ENCODE measurements around the gene IFITM2.
"Not testable (repeated sequence)": the region's sequence is repeated elsewhere in the genome, so short reads cannot be mapped to it uniquely, and the experiment has no call there.

IFITM2 gene

DNA sequence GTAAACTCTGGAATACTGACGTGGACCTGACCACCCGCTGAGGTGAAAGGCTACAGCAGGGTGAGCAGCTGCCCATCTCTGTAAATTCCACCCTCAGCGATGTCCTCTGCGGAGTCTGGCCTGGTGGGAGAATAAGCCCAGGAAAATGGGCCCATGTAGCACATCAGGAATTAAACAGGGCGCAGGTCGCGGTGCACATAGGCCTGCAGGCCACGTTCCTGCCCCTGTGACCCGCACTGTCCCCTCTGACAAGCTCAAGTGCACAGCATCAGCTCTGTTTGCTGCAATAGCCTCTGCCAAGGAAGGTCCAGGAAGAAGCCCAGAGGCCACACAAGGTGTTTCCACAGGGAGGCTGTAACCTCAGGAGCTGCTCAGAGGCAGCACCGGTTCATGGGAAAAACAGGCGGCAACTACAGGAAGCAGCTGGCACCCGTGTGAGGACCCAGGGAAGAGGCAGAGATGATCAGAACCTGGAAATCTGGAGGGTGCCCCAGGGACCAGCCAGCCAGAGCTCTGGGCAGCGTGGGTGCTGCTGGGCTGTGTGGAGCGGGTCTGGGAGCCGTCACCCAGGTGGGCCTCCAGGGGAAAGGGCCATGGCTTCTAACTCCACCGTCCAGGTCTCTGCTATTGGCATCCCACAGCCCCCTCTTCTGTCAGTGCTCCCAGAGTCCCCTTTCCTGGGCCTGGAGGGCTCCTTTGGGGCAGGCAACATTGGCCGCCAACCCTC is 808 bp upstream of the IFITM2 start:
- no peak for FAIRE-seq
- no peak for DNase-seq (ENCODE audit: low spot score)

DNA sequence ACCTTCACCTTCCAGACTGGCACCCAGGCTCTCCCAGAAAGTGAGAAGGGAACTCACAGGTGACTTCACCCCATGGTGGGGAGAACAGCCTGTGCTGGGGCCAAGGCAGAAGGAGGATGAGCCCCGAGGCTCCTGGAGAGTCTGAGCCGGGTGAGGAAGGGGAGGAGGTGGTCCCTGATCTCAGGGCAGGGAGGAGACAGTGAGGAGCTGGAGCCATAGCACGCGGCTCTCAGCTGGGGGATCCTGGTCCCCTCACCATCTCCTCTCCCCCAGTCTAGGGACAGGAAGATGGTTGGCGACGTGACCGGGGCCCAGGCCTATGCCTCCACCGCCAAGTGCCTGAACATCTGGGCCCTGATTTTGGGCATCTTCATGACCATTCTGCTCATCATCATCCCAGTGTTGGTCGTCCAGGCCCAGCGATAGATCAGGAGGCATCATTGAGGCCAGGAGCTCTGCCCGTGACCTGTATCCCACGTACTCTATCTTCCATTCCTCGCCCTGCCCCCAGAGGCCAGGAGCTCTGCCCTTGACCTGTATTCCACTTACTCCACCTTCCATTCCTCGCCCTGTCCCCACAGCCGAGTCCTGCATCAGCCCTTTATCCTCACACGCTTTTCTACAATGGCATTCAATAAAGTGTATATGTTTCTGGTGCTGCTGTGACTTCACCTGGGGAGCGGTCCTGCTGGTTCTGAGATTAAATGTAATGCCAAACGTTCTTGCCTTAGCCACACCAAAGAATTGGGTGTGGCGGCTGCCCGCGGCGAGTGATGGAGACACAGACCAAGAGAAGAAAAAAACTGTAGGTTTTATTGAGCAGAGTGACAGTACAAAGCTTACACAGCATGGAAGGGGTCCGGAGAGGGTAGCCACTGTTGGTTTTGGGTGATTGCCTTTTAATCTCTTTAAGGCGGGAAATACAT is 1.4 kb downstream of the IFITM2 start:
- DNase-seq (ENCODE audit: low spot score); FAIRE-seq: not testable (repeated sequence)

DNA sequence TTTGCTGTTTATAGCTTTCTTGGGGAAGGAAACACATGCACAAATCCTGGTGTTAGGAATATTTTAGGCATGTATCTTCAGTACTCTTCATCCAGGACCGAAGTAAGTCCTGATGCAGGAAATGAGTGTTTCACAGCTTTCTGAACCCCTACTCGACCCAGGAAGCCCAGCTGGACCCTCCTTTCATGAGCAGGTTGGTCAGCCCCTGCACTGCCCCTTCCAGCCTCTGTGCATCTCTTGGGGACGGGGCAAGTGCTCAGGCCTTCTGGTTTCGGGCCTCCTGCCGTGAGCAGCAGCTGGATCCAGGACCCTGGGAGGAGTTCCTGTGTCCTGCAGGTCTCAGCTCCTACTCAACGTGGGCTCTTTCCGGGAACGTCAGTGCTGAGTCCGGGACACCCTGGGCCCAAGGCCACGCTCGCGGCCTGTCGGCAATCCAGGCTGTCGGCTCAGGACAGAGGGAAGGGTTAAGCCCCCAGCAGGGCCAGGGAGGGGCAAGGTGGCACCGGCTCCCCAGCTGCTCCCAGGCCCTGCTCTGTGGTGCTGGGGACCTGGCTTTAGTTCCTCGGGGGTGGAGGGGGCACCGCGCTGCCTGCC is 2.5 kb downstream of the IFITM2 start:
- not testable (repeated sequence) for FAIRE-seq; DNase-seq (ENCODE audit: low spot score)

DNA sequence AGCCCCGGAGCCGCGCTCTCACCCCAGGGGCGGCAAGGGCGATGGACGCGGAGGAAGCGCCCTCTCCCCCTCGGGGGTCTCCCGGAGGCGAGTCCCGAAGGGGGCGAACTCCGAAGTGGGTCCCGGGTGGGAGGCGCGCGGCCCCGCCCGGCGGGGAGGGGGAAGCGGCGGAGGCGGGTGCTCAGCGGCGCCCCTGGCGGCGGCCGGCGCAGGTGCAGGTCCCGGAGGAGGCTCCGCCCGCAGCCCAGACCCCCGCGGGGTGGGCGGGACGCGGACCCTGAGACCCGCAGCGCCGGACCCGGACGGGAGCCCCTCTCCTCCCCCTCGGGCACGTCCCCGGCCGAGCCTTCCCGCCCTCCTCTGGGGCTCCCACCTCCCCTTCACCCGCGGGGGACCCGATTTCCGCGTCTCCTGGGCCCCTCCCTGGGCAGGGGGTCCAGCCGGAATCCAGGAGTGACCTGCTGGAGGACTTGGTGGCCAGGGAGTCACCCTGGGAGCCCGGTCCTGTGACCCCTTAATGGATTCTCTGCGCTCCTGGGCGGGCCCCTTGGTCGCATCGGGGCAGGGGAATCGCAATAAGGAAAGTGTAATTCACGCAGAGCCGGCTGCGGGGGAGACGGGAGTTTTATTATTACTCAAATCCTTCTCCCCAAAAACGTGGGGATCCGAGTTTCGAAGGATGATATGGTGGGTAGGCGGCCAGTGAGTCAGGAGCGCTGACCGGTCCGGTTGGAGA is 3.6 kb downstream of the IFITM2 start:
- FAIRE-seq; DNase-seq (ENCODE audit: low spot score): not testable (repeated sequence)

DNA sequence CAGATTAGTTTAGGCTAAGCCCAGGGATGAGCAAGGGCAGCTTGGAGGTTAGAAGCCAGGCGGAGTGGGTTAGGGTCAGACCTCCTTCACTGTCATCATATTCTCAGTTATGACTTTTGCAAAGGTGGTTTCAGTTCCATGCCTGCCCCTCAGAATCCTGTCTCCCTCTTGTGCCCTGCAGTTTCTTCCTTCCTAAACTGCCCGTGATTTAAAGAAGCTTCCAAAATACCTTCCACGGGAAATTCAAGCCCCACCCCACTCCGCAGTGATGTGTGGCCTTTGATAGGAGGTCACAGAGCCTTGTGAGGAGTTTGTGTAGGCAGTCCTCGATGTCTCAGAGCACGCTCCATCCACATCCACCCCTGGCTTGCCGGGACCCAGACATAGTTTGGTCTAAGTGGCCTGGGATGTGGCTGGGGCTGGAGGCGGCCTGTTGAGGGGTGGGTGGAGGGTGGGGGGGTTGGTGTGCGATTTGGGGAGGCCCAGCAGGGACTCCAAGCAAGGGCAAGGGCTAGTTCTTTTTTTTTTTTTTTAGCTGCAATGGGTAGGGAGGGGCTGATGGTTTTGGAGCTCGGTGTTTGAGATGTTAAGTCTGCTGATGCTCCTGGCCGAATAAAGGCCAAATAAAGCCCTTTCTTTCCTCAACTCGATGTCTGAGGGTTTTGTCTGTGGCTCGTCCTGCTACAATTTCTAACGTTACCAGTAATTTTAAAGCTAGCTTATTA is 4.6 kb downstream of the IFITM2 start:
- DNase-seq (ENCODE audit: low spot score) (no peak), FAIRE-seq (no peak)

DNA sequence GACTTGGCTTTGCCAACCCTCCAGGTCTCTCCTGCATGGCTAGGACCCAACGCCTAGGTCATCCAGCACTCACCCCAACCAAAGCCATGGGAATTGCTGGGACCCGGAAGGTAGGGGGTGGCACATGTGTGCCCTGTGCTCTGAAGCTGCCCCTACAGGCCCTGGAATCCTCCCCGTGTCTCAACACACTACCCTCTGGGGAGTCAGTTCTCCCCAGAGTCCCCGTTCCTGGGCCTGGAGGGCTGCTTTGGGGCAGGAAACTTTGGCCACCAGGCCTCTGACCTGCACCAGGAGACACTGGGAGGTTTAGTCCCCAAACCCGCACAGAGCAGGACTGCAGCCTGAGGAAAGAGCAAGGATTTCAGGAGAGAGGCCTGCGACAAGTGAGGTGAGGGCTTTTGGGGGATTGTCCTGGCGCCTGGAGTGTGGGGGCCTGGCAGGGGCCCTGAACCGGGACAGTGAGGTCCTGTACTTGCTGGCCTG is 5.7 kb downstream of the IFITM2 start:
- FAIRE-seq (no peak), DNase-seq (ENCODE audit: low spot score) (no peak)

DNA sequence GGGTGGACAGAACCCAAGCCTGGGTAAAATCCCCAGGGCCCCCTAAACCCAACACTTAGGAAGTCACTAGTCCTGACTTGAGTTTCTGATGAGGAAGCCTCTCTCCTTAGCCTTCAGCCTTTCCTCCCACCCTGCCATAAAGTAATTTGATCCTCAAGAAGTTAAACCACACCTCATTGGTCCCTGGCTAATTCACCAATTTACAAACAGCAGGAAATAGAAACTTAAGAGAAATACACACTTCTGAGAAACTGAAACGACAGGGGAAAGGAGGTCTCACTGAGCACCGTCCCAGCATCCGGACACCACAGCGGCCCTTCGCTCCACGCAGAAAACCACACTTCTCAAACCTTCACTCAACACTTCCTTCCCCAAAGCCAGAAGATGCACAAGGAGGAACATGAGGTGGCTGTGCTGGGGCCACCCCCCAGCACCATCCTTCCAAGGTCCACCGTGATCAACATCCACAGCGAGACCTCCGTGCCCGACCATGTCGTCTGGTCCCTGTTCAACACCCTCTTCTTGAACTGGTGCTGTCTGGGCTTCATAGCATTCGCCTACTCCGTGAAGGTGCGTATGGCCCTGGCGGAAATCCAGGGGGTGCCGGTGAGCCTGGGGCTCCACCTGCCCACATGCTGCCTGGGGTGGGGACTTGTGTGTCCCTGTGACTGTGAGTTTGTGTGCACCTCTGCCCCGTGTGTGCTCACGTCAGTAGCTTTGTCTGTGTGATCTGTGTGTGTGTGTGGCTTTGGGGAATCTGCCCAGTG is 6.4 kb downstream of the IFITM2 start, which contains the start of gene IFITM1:
IFITM1 (plus strand) TSS at position 254 of the 767 bp plus-strand sequence; CDS start at position 385, 131 bp downstream.
- DNase-seq (ENCODE audit: low spot score) (no peak), FAIRE-seq (no peak)

DNA sequence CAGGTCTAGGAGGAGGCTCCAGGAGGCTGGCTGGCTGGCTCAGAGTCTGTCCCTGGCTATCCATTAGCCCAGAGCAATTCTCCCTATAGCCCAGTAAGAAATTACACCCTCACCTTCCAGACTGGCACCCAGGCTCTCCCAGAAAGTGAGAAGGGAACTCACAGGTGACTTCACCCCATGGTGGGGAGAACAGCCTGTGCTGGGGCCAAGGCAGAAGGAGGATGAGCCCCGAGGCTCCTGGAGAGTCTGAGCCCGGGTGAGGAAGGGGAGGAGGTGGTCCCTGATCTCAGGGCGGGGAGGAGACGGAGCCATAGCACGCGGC is 6.9 kb downstream of the IFITM2 start:
- DNase-seq (ENCODE audit: low spot score); FAIRE-seq: not testable (repeated sequence)

DNA sequence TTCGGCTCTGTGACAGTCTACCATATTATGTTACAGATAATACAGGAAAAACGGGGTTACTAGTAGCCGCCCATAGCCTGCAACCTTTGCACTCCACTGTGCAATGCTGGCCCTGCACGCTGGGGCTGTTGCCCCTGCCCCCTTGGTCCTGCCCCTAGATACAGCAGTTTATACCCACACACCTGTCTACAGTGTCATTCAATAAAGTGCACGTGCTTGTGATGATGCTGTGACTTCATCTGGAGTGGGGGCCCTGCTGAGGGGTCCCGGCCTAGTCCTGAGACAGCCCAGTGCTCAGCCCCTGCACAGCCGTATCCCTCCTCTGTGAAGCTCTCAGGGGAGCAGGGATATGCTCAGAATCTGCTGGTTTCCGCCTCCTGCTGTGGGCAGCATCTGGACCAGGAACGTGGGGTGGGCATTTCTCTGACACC is 7.5 kb downstream of the IFITM2 start:
- DNase-seq (ENCODE audit: low spot score) (no peak), FAIRE-seq (no peak)

DNA sequence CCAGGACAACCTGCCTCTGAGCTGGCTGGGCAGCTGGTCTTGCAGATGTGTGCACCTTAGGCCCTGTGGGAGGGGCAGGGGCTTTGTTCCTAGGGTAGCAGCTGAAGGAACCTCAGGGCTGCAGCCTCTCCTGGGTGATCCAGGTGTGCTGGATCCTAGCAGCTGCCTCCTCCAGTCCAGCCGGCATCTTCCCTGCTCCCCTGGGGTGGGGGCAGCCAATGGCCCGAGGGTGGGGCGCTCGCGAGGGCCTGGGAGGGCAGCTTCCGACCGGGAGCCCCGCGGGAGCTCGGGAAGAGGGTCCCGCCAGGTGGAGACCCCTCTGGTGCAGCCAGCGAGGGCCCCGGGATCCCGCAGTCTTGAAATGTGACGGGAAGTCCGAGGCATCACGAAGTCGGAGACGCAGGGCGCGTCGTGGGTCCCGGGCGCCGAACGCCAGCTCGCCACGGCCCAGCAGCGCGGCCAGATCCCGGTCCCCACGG is 7.9 kb downstream of the IFITM2 start:
- DNase-seq (ENCODE audit: low spot score) (no peak), FAIRE-seq (no peak)

DNA sequence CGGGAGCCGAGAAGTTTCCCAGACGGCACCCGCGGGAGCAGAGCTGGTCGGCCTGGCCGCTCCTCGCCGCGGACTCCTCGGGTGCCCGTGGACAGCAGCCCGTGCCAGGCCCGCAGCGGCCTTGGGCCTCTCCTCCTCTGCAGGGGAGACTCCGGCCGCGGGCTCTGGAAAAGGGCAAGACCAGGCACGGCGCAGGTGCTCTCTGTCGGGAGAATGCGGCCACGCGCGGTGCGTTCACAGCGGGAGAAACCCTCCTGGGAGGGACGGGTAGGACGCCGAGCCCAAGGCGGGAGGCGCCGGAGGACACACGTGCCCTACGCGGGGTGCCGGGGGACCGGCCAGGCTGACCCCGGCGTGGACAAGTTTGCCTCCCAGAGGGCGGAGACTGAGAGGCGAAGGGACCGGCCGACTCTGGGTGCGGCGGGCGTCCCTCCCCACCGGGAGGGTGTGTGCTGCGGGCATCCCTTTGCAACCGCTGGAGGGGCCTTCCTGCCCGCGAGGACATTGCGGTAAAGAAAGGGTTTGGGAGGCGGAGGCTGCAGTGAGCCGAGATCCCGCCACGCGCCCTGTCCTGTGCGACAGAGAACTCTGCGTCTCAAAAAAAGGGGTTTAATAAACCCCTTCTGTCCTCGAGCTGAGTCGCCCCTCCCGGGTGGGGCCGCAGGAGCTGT is 8.6 kb downstream of the IFITM2 start:
- no peak for FAIRE-seq
- DNase-seq (ENCODE audit: low spot score) = no peak

DNA sequence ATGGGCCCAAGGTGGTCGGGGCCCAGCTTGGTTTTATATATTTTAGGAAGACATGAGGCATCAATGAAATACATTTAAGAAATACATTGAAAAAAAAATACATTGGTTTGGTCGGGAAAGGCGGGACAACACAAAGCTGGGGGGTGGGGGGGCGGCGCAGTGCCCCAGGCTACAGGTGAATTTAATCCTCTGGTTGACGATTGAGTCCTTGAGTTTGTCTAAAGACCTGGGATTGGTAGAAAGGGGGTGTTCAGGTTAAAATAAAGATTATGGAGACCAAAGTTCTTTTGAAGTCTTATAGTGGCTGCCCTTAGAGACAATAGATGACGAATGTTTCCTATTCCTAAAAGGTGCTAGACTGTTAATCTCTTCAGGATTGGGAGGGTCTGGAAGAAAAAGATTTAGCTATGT is 9.3 kb downstream of the IFITM2 start:
- DNase-seq (ENCODE audit: low spot score) = no peak
- no peak for FAIRE-seq

DNA sequence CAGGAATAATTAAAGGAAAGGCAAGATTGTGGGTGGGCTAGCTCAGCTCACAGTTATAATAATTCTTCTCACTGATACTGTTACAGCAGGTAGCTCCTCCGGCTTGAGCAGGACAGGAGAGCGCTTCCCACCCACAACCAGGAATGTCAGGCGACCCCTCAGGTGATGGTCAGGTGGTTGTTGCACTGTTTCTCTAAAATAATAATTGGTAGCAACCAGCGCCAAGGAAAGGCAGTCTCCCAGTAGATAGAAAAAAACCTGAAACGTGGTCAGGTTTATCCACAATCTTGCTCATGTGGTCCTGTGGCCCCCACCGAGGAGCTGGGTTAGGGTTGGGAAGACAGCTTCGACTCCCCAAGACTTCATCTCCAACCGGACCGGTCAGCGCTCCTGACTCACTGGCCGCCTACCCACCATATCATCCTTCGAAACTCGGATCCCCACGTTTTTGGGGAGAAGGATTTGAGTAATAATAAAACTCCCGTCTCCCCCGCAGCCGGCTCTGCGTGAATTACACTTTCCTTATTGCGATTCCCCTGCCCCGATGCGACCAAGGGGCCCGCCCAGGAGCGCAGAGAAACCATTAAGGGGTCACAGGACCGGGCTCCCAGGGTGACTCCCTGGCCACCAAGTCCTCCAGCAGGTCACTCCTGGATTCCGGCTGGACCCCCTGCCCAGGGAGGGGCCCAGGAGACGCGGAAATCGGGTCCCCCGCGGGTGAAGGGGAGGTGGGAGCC is 10.2 kb downstream of the IFITM2 start:
- not testable (repeated sequence) for DNase-seq (ENCODE audit: low spot score); FAIRE-seq

DNA sequence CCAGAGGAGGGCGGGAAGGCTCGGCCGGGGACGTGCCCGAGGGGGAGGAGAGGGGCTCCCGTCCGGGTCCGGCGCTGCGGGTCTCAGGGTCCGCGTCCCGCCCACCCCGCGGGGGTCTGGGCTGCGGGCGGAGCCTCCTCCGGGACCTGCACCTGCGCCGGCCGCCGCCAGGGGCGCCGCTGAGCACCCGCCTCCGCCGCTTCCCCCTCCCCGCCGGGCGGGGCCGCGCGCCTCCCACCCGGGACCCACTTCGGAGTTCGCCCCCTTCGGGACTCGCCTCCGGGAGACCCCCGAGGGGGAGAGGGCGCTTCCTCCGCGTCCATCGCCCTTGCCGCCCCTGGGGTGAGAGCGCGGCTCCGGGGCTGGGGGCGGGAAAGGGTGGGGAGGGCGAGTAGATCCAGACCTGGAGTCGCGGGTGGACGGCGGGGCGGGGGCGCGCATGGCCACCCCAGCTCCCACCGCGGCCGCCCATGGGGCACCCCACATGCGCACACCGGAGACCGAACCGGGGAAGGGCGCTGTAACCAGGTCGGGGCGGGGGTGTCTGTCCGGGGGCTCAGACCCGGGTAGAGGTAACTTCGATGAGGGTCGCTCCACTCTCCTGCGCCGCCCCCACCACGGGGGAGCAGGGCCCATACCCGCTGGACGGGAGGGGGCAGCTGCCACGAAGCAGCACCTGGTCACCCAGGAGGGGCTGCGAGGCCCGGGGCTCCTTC is 10.9 kb downstream of the IFITM2 start:
- not testable (repeated sequence) for DNase-seq (ENCODE audit: low spot score); FAIRE-seq

DNA sequence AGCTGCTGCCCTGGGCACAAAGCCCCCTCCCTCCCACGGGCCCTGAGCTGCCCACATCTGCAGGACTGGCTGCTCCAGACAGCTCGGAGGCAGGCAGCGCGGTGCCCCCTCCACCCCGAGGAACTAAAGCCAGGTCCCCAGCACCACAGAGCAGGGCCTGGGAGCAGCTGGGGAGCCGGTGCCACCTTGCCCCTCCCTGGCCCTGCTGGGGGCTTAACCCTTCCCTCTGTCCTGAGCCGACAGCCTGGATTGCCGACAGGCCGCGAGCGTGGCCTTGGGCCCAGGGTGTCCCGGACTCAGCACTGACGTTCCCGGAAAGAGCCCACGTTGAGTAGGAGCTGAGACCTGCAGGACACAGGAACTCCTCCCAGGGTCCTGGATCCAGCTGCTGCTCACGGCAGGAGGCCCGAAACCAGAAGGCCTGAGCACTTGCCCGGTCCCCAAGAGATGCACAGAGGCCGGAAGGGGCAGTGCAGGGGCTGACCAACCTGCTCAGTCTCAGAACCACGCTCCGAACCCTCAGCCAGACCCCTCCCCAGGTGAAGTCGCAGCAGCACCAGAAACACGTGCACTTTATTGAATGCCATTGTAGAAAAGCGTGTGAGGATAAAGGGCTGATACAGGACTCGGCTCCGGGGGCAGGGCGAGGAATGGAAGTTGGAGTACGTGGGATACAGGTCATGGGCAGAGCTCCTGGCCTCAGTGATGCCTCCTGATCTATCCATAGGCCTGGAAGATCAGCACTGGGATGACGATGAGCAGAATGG is 11.7 kb downstream of the IFITM2 start:
- DNase-seq (ENCODE audit: low spot score); FAIRE-seq: not testable (repeated sequence)

DNA sequence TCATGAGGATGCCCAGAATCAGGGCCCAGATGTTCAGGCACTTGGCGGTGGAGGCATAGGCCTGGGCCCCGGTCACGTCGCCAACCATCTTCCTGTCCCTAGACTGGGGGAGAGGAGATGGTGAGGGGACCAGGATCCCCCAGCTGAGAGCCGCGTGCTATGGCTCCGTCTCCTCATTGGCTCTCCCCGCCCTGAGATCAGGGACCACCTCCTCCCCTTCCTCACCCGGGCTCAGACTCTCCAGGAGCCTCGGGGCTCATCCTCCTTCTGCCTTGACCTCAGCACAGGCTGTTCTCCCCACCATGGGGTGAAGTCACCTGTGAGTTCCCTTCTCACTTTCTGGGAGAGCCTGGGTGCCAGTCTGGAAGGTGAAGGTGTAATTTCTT is 12.3 kb downstream of the IFITM2 start:
- not testable (repeated sequence) for DNase-seq (ENCODE audit: low spot score); FAIRE-seq

DNA sequence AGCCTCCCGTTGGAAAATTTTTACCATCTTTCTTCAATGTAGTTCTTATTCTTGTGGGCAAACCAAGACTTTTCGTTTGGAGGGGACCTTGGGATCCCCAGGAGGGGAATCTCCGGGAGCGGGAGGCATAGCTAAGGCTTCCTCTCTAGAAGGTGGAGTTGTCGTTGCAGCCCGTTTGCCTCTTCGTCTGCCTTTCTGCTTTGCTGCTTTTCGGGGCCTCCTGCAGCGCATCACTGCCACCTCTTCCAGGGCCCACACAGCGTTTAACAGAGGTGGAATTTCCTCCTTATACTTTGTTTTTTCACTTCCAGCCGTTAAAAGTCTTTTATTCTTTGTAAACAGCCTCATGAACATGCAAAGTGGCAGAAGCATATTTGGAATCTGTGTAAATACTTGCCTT is 16.5 kb downstream of the IFITM2 start:
- FAIRE-seq = no peak
- no peak for DNase-seq (ENCODE audit: low spot score)
